Loucy (cell line): ENCODE results near the gene CELA2B.
"Not testable (repeated sequence)": the region's sequence is repeated elsewhere in the genome, so short reads cannot be mapped to it uniquely, and the experiment has no call there.

ENCODE experiments used
- H2AFZ ChIP-seq: fragments of 200-600 bp; sonication (generic); 2 replicates; pipeline ENCODE4 v1.6.0; 2016; ENCODE audit warnings: antibody characterized with exemption, mild to moderate bottlenecking, low read length, moderate library complexity
- H3F3A ChIP-seq: fragments of 200-600 bp; 2 replicates; pipeline ENCODE4 v1.6.0; 2016; ENCODE audit warnings: antibody characterized with exemption, low read depth, mild to moderate bottlenecking
- H3K27me3 ChIP-seq: fragments of 200-600 bp; sonication (generic); 2 replicates; pipeline ENCODE4 v1.6.1; 2014; ENCODE audit warnings: low read length, mild to moderate bottlenecking; ENCODE audit not compliant: insufficient read depth, poor library complexity, severe bottlenecking
- H3K36me3 ChIP-seq: fragments of 200-600 bp; sonication (generic); 2 replicates; pipeline ENCODE4 v1.6.1; 2016; ENCODE audit warnings: low read length; ENCODE audit not compliant: insufficient read depth
- H3K4me1 ChIP-seq: fragments of 200-600 bp; sonication (generic); 2 replicates; pipeline ENCODE4 v1.5.1; 2014; ENCODE audit warnings: low read length, mild to moderate bottlenecking; ENCODE audit not compliant: insufficient read depth, poor library complexity, severe bottlenecking
- H3K4me2 ChIP-seq: fragments of 200-600 bp; sonication (generic); 2 replicates; pipeline ENCODE4 v1.6.0; 2014; ENCODE audit warnings: antibody characterized with exemption, low read length, low read depth, mild to moderate bottlenecking; ENCODE audit not compliant: poor library complexity, severe bottlenecking
- H3K4me3 ChIP-seq: fragments of 200-600 bp; sonication (generic); 2 replicates; pipeline ENCODE4 v1.5.1; 2014; ENCODE audit warnings: low read length, mild to moderate bottlenecking, mixed read lengths; ENCODE audit not compliant: poor library complexity, severe bottlenecking
- H3K79me2 ChIP-seq: fragments of 200-600 bp; sonication (generic); 2 replicates; pipeline ENCODE4 v1.6.1; 2014; ENCODE audit warnings: low read length; ENCODE audit not compliant: insufficient read depth
- H3K9ac ChIP-seq: fragments of 200-600 bp; sonication (generic); 2 replicates; pipeline ENCODE4 v1.6.0; 2014; ENCODE audit warnings: mild to moderate bottlenecking, low read depth, low read length, moderate library complexity; ENCODE audit not compliant: poor library complexity, severe bottlenecking
- H3K9me2 ChIP-seq: fragments of 200-600 bp; sonication (generic); replicated peaks from 2 replicates; pipeline ENCODE4 v1.6.1; 2016; ENCODE audit warnings: low read depth, low read length, mixed read lengths
- H3K9me3 ChIP-seq: fragments of 200-600 bp; sonication (generic); 2 replicates; pipeline ENCODE4 v1.6.1; 2014; ENCODE audit warnings: mild to moderate bottlenecking, antibody characterized with exemption, low read length, low read depth; ENCODE audit not compliant: insufficient read depth
- H4K20me1 ChIP-seq: fragments of 200-600 bp; sonication (generic); 2 replicates; pipeline ENCODE4 v1.6.0; 2014; ENCODE audit warnings: antibody characterized with exemption, low read length, mild to moderate bottlenecking; ENCODE audit not compliant: insufficient read depth, poor library complexity, severe bottlenecking
- CTCF ChIP-seq: fragments of 200-600 bp; sonication (generic); conservative IDR thresholded peaks from 2 replicates; pipeline ENCODE4 v1.5.1; 2014; ENCODE audit warnings: mild to moderate bottlenecking, antibody characterized with exemption, low read length
- EZH2phosphoT487 ChIP-seq: fragments of 200-600 bp; IDR thresholded peaks from 2 replicates; pipeline ENCODE4 v1.6.1; 2018; ENCODE audit warnings: antibody characterized with exemption, mild to moderate bottlenecking, moderate library complexity, borderline replicate concordance

CELA2B gene

GRCh38 chr1:15509586-15509985 is 33.7 kb downstream of the CELA2B start:
- Histone ChIP-seq H4K20me1 (no peaks in the 10 kb centered on the region), H3K27me3 (no peaks in the 10 kb centered on the region), H3K79me2 (no peaks in the 10 kb centered on the region), H2AFZ (no peak overlapping the region), H3K9me2 (no peaks in the 10 kb centered on the region), H3K4me3 (no peak overlapping the region), H3K4me2 (no peak overlapping the region), H3F3A (no peaks in the 10 kb centered on the region), H3K9ac (no peak overlapping the region), H3K9me3 (no peaks in the 10 kb centered on the region), H3K36me3 (peaks cover 5% of the 10 kb centered on the region; the same call in 1 of the 2 replicates), H3K4me1 (no peaks in the 10 kb centered on the region)
- no peak for TF ChIP-seq CTCF
- TF ChIP-seq EZH2phosphoT487 = no peak

DNA sequence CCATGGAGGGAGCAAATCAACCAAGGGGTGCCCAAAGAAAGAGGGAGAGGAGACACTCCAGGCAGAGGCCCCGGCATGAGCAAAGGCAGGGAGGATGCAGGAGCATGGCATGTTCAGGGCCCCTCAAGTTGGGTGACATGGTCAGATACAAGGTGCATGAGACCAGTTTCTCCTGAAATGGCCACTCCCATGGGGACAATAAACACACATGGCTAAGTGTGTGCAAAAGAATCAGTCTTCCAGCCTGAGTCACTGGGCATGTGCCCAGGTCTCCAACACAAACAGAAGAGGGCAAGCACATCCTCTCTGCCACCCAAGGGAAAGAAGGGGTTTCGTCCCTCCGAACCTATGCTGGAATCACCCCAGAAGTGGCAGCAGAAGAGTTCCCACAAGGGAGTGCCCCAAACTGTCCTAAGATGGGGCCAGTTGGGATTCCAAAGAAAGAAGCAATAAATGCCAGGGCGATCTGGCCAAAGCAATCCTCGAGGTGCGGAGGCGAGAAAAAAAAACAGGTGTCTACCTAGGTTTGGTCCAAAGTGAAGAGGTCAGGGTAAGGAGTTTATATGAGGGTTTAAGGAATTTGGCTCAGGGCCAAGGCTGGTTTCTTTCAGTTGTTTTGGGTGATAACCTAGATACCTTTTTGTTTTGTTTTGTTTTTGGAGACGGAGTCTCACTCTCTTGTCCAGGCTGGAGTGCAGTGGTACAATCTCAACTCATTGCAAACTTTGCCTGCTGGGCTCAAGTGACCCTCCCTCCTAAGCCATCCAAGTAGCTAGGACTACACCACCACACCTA is 34.9 kb downstream of the CELA2B start:
- no peak overlapping the region for H3K4me2 ChIP-seq
- H4K20me1 ChIP-seq = no peaks in the 10 kb centered on the region
- H3K9me3 ChIP-seq = no peaks in the 10 kb centered on the region
- TF ChIP-seq EZH2phosphoT487 = no peak
- peaks cover 5% of the 10 kb centered on the region; the same call in 1 of the 2 replicates for H3K36me3 ChIP-seq
- H3K4me3 ChIP-seq = no peak overlapping the region
- no peaks in the 10 kb centered on the region for H3F3A ChIP-seq
- no peaks in the 10 kb centered on the region for H3K9me2 ChIP-seq
- H3K79me2 ChIP-seq = no peaks in the 10 kb centered on the region
- no peak overlapping the region for H3K9ac ChIP-seq
- no peaks in the 10 kb centered on the region for H3K27me3 ChIP-seq
- no peak overlapping the region for H2AFZ ChIP-seq
- peaks cover 5% of the 10 kb centered on the region for H3K4me1 ChIP-seq

- no peaks in the 10 kb centered on the region for H4K20me1 ChIP-seq
- TF ChIP-seq EZH2phosphoT487 (no peak), CTCF (no peak)
Measured at GRCh38 chr1:15513192-15513591, 37.3 kb downstream of the CELA2B start.

DNA sequence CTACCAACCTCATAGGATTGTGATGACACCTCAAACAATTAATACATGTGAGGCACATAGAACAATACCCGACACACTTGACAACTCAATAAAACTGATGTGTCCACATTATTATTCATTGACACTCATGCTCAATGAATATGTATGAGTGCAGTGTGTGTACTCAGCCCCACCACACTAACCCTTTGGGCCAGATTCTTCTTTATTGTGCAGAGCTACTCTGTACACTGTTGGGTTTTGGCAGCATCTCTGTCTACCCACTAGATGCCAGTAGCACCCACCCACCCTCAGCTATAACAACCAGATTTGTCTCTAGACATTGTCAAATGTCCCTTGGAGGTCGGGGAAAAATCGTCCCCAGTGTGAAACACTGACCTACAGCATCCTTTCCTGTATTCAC is 38.0 kb downstream of the CELA2B start:
- Histone ChIP-seq H3K9me3 (no peaks in the 10 kb centered on the region), H3K27me3 (no peaks in the 10 kb centered on the region), H3F3A (no peaks in the 10 kb centered on the region), H3K9me2 (no peaks in the 10 kb centered on the region), H3K4me2 (no peak overlapping the region), H4K20me1 (no peaks in the 10 kb centered on the region), H2AFZ (no peak overlapping the region), H3K79me2 (no peaks in the 10 kb centered on the region), H3K4me3 (no peak overlapping the region), H3K9ac (no peak overlapping the region), H3K4me1 (peaks cover 5% of the 10 kb centered on the region), H3K36me3 (peaks cover 5% of the 10 kb centered on the region; the same call in 1 of the 2 replicates)
- TF ChIP-seq EZH2phosphoT487 (no peak), CTCF (0 out of 2 replicates have a peak, but pooled peaks have one; percentile 8)

More at GRCh38 chr1:15513192-15513591, 37.3 kb downstream of the CELA2B start:
- Histone ChIP-seq H3K4me1 (peaks cover 5% of the 10 kb centered on the region), H3K79me2 (no peaks in the 10 kb centered on the region), H3K27me3 (no peaks in the 10 kb centered on the region), H3K36me3 (peaks cover 5% of the 10 kb centered on the region; the same call in 1 of the 2 replicates), H3K9me3 (no peaks in the 10 kb centered on the region), H3F3A (no peaks in the 10 kb centered on the region), H3K4me3 (no peak overlapping the region), H3K4me2 (no peak overlapping the region), H2AFZ (no peak overlapping the region), H3K9me2 (no peaks in the 10 kb centered on the region), H3K9ac (no peak overlapping the region)

DNA sequence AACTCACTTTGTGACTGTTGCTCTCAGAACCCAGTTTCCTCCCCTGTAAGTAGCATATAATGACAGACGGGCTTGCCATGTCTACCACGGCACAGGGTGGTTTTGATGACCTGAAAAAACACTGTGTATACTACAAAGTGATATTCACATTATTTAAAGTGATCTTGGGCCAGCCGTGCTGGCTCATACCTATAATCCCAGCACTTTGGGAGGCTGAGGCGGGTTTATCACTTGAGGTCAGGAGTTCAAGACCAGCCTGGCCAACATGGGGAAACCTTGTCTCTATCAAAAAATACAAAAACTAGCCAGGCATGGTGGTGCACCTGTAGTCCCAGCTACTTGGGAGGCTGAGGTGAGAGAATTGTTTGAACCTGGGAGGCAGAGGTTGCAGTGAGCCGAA is 38.7 kb downstream of the CELA2B start:
- not testable (repeated sequence) for H3K9me3 ChIP-seq, H3F3A ChIP-seq, H4K20me1 ChIP-seq, H3K4me2 ChIP-seq, H3K27me3 ChIP-seq, H3K4me3 ChIP-seq, H2AFZ ChIP-seq, H3K9me2 ChIP-seq, H3K79me2 ChIP-seq, H3K9ac ChIP-seq, H3K4me1 ChIP-seq, H3K36me3 ChIP-seq
